Upper lobe of left lung (tissue), 6 donors: Measurements from ENCODE around the gene SCO2. TPM values are rescaled to one million over a fixed set of nuclear protein-coding genes. Genes with fewer than 3 reads are reported as not detected.
A peak's percentile ranks its signal among the peaks of the same experiment; 100 is the strongest.

Experiments
- ATAC-seq, 2 donors: fragments of 200-7000 bp; cut with Tn5 transposase; one replicate each; pipeline ENCODE4 v1.9.1; 2022; ENCODE audit warnings: mild to moderate bottlenecking in 2 of 2, moderate library complexity in 2 of 2; ENCODE audit not compliant: low FRiP score in 2 of 2
- DNase-seq, 2 donors: peaks; one replicate each; pipeline ENCODE4 v3.0.0-alpha.2; 2019 to 2020
- H3K27ac ChIP-seq, 4 donors: fragments of 200-600 bp; sonication (generic); one replicate each; pipeline ENCODE4 v1.5.1; 2016 to 2019
- H3K27me3 ChIP-seq, 4 donors: fragments of 200-600 bp; sonication (generic); one replicate each; pipeline ENCODE4 v1.5.1; 2017 to 2019
- H3K36me3 ChIP-seq, 4 donors: fragments of 200-600 bp; sonication (generic); one replicate each; pipeline ENCODE4 v1.5.1; 2016 to 2019
- H3K4me1 ChIP-seq, 4 donors: fragments of 200-600 bp; sonication (generic); one replicate each; pipeline ENCODE4 v1.5.1; 2018 to 2019
- H3K4me3 ChIP-seq, 4 donors: fragments of 200-600 bp; sonication (generic); one replicate each; pipeline ENCODE4 v1.5.1; 2017 to 2019; ENCODE audit warnings: mild to moderate bottlenecking in 2 of 4, moderate library complexity in 1 of 4
- H3K9me3 ChIP-seq, 4 donors: fragments of 200-600 bp; sonication (generic); one replicate each; pipeline ENCODE4 v1.5.1; 2018 to 2019
- EP300 ChIP-seq, 4 donors: sonication (generic); formaldehyde crosslinking; IDR thresholded peaks; one replicate each; pipeline ENCODE4 v1.5.1; 2017; ENCODE audit warnings: antibody characterized with exemption in 4 of 4, control low read depth in 2 of 4
- POLR2A ChIP-seq, 4 donors: fragments of 450-650 bp; IDR thresholded peaks; one replicate each; pipeline ENCODE4 v1.5.1; 2016 to 2017; ENCODE audit warnings: antibody characterized with exemption in 4 of 4, mild to moderate bottlenecking in 2 of 4
- POLR2AphosphoS5 ChIP-seq, 2 donors: sonication (generic); formaldehyde crosslinking; IDR thresholded peaks; one replicate each; pipeline ENCODE4 v1.5.1; 2017; ENCODE audit warnings: antibody characterized with exemption in 2 of 2
- WGBS, 2 donors: methylation state at CpG; one replicate each; pipeline ENCODE4 v1.1.5; 2017 to 2018; 5-methylcytosine and 5-hydroxymethylcytosine counted together
- total RNA-seq, 6 donors: library from RNA; depleted of rRNA in 4 of 6; stranded (reverse); fragments of >200 nt in 4 of 6; gene quantifications; one replicate each; pipeline versions ENCODE4 v1.1.0 to v1.2.1, GENCODE V29; 2016 to 2021
- TF ChIP-seq, protein P1 (sequence below), 6 experiments: fragments of 450-650 bp in 4 of 6; fragments of 200-600 bp in 2 of 6; sonication (generic) in 2 of 6; IDR thresholded peaks; one replicate each; pipeline ENCODE4 v1.5.1; 2016 to 2019; ENCODE audit warnings: antibody characterized with exemption in 6 of 6
- donor health status: DM: no; HTN: no; CAD: no; lungs with moderate emphysema.
- donor health status: DM: no; HTN: yes; CAD: no; lungs with severe emphysema.

Gene SCO2
- total RNA-seq, 6 donors from 2014 or later, result 1.7 to 14.0 (median 9.2) TPM; not detected in 1

DNA sequence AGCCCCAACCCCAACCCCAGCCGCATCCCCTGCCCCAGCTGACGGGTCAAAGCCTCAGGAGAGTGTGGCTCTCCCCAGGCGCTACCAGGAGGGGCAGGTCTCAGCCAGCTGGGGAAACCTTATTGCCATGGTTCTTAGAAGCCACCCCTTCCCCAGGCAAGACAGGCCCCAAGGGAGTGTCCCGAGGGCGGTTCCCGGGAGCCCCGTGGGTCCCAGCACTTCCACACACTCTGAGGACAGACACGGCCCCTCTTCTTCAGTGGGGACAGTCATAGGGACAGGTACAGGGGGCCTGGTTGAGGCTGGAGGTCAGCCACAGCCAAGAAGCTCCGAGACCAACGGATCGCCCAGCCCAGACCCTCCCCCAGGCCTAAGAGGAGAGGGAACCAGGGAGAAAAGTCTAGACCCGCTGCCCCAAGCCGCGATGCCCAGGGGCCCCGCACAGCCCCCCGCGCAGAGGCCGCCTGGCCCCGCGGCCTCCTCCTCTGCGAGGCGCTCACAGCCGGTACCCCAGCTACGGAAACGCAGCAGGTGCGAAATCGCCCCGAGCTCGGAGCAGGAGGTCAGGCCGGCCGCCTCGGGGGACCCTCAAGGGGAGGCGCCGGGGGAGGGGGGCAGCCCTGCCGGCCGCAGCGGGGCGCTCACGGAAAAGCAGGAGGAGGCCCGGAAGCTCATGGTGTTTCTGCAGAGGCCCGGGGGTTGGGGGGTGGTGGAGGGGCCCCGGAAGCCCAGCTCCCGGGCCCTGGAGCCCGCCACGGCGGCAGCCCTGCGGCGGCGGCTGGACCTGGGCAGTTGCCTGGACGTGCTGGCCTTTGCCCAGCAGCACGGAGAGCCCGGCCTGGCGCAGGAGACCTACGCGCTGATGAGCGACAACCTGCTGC is 22.9 kb upstream of the SCO2 start:
- no peaks in the 10 kb centered on the region for H3K9me3 ChIP-seq
- TF ChIP-seq POLR2AphosphoS5 (IDR thresholded peaks at IDR 0.05) (no peak), POLR2A (IDR thresholded peaks at IDR 0.05) (no peak), EP300 (IDR thresholded peaks at IDR 0.05) (no peak)
- TF ChIP-seq, protein P1, sequence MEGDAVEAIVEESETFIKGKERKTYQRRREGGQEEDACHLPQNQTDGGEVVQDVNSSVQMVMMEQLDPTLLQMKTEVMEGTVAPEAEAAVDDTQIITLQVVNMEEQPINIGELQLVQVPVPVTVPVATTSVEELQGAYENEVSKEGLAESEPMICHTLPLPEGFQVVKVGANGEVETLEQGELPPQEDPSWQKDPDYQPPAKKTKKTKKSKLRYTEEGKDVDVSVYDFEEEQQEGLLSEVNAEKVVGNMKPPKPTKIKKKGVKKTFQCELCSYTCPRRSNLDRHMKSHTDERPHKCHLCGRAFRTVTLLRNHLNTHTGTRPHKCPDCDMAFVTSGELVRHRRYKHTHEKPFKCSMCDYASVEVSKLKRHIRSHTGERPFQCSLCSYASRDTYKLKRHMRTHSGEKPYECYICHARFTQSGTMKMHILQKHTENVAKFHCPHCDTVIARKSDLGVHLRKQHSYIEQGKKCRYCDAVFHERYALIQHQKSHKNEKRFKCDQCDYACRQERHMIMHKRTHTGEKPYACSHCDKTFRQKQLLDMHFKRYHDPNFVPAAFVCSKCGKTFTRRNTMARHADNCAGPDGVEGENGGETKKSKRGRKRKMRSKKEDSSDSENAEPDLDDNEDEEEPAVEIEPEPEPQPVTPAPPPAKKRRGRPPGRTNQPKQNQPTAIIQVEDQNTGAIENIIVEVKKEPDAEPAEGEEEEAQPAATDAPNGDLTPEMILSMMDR (IDR thresholded peaks at IDR 0.05), result peak in 2 of 6 experiments; percentile 6 to 12
- ATAC-seq (no peak), DNase-seq (peak in 1 of 2 donors; percentile 89)
- no peaks in the 10 kb centered on the region for H3K36me3 ChIP-seq
- peaks cover 0 to 29% (median 9%) of the 10 kb centered on the region in 4 donors for H3K27me3 ChIP-seq
- peak overlapping the region; percentile 22 to 59 (median 40) for H3K27ac ChIP-seq
- WGBS, 2 donors, result 0% methylated on average over 4 of the region's 56 CpGs; no CpG with 5 or more reads in 1 of the 2 donors
- peak overlapping the region in 3 of 4 donors; percentile 27 to 45 (median 41) for H3K4me3 ChIP-seq
- H3K4me1 ChIP-seq, result peaks cover 22 to 50% (median 35%) of the 10 kb centered on the region in 4 donors

DNA sequence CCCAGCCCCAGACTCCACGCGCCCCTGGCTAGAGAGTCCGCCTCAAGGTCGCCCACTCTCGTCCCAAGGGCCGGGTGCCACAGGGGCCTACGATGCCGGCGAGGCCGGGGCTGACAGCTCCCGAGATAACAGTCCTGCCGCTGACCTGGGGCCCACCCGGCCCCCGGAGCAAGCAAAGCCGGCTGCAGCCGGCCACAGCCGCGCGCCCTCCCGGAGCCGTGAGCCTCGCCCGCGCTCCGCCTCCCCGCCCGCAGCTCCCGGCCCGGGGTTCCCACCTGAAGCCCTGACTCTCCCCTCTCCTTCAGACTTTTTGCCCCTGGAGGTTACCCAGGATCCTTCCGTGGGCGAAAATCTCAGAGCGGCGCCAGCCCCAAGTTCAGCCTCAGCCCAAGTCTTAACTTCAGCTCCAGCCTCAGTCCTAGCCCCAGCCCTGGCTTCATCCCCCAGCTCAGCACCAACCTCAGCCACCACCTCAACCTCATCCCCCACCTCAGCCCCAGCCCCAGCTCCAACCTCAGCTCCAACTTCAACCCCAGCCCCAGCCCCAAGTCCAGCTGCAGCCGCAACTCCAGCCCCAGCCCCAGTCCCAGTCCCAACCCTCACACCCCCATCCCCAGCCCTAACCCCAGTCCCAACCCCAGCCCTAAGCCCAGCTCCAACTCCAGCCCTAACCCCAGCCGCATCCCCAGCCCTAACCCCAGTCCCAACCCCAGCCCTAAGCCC is 22.0 kb upstream of the SCO2 start:
- Histone ChIP-seq H3K36me3 (no peaks in the 10 kb centered on the region), H3K27me3 (peaks cover 0 to 29% (median 9%) of the 10 kb centered on the region in 4 donors), H3K27ac (no peak overlapping the region), H3K4me1 (peaks cover 22 to 53% (median 35%) of the 10 kb centered on the region in 4 donors), H3K4me3 (no peak overlapping the region), H3K9me3 (no peaks in the 10 kb centered on the region)
- TF ChIP-seq POLR2A (IDR thresholded peaks at IDR 0.05) (no peak), POLR2AphosphoS5 (IDR thresholded peaks at IDR 0.05) (no peak), EP300 (IDR thresholded peaks at IDR 0.05) (no peak)
- TF ChIP-seq, protein P1 (IDR thresholded peaks at IDR 0.05), result no peak
- WGBS, 2 donors, result 32 to 41% methylated on average over 13 to 28 of the region's 35 CpGs
- DNase-seq, result peak in 1 of 2 donors; percentile 82
- ATAC-seq, result no peak

DNA sequence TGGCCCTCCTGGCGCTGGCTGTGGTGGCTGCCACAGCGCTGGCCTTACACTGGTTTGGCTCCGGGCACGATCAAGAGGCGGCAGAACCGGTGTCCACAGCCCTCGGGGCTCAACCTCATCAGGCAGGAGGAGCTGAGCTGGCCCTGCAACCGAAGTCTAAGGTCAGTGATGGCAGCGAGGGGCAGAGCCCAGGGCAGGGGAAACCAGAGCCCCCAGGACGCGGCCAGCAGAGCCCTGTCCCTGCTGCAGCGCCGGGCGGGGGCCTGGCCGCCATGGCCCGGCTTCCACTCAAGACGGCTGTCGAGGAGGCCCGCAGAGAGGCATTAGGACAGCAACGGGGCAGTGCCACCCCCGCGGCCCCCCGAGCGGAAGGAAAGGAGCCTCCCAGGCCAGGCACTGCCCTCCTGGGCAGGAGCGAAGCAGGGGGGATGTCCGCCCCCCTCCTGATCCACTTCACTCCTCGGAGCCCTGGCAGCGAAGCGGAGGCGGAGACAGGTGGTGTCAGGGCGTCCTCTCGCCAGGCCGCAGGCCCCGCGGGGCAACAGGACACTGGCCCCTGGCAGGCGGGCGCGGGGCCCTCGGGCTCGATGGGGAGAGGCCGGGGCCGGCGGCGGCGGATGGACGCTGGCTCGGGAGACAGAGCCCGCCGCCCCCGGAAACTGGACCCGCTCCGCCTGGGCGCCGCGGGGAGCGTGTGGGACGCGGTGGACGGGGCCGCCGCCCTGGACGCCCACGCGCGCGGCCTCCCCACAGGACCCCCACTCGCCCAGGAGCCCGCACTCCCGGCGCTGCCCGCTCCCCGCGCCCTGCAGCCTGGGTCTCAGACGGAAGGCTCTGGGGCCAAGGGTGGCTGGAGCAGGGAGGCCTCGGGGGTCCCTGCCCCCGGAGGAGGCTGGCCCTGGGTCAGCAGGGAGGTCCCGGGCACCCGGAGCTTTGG is 21.2 kb upstream of the SCO2 start:
- Histone ChIP-seq H3K36me3 (no peaks in the 10 kb centered on the region), H3K9me3 (no peaks in the 10 kb centered on the region), H3K27ac (no peak overlapping the region), H3K4me3 (no peak overlapping the region), H3K27me3 (peaks cover 0 to 29% (median 9%) of the 10 kb centered on the region in 4 donors), H3K4me1 (peaks cover 25 to 57% (median 40%) of the 10 kb centered on the region in 4 donors)
- no peak for ATAC-seq
- WGBS, 2 donors, result 76 to 80% methylated on average over 25 to 73 of the region's 78 CpGs
- peak in 1 of 2 donors; percentile 85 for DNase-seq
- TF ChIP-seq, protein P1 (IDR thresholded peaks at IDR 0.05), result no peak
- TF ChIP-seq POLR2A (IDR thresholded peaks at IDR 0.05) (no peak), EP300 (IDR thresholded peaks at IDR 0.05) (no peak), POLR2AphosphoS5 (IDR thresholded peaks at IDR 0.05) (no peak)

DNA sequence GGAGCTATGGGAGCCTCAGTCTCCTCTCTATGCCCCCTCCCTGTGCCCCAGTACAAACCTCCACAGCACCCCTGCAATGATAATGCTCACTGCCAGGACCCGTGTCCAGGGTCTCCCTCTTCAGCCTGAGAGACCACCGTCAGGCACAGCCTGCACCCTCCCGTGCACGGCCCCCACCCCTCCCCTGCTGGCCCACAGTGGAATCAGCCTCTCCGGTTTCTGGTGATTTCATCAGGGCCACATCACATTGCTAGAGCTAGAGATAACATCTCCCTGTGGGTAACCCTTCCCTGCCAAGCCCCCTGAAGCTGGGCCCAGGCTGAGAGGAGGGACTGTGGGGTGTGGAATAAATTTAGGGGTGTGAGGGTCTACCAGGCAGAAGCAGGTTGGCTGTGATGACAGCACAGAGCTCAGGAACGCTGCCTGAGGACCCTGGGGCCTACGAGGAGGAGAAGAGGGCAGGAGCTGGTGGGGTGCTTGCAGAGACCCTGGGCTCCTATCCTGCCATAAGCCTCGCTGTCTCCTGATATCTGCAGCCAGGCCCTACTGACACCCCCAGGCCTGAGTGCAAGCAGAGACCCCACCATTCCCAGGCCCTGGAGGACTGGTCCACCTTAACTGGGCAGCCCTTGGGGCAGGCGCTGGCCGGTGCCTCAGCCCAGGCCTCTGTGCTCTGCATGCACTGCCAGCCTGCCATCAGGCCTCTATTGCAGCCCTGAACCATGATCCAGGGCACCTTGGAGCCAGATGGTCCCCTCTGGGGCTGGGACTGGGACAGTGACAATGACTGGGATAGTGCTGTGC is 20.3 kb upstream of the SCO2 start, which contains the start of gene KLHDC7B:
Gene KLHDC7B (plus strand): TSS at position 378 of the 804 bp plus-strand sequence. CDS start 345 bp downstream, at position 723.
- DNase-seq, result peak in 1 of 2 donors; percentile 60
- H3K27me3 ChIP-seq, result peaks cover 0 to 29% (median 9%) of the 10 kb centered on the region in 4 donors
- H3K4me1 ChIP-seq, result peaks cover 29 to 62% (median 45%) of the 10 kb centered on the region in 4 donors
- H3K27ac ChIP-seq, result peak within 1 kb of the TSS; percentile 68 to 98 (median 94)
- H3K4me3 ChIP-seq, result no peak within 1 kb of the TSS
- TF ChIP-seq, protein P1 (IDR thresholded peaks at IDR 0.05), result no peak
- ATAC-seq, result no peak
- H3K9me3 ChIP-seq, result no peaks in the 10 kb centered on the region
- H3K36me3 ChIP-seq, result no peaks in the 10 kb centered on the region
- 68 to 79% methylated on average over 7 of the region's 10 CpGs for WGBS, 2 donors
